HG02943 (cell line): Measurements from ENCODE around the gene FOXP4.

Source experiments
- ATAC-seq: cut with Tn5 transposase; IDR thresholded peaks from one replicate; pipeline ENCODE4 v1.9.1; 2021; ENCODE audit warnings: mild to moderate bottlenecking, low read depth, moderate library complexity; ENCODE audit not compliant: unreplicated experiment

The FOXP4 gene

GRCh38 chr6:41519745-41520699, 26.2 kb upstream of the FOXP4 start:
- no peak for ATAC-seq

DNA sequence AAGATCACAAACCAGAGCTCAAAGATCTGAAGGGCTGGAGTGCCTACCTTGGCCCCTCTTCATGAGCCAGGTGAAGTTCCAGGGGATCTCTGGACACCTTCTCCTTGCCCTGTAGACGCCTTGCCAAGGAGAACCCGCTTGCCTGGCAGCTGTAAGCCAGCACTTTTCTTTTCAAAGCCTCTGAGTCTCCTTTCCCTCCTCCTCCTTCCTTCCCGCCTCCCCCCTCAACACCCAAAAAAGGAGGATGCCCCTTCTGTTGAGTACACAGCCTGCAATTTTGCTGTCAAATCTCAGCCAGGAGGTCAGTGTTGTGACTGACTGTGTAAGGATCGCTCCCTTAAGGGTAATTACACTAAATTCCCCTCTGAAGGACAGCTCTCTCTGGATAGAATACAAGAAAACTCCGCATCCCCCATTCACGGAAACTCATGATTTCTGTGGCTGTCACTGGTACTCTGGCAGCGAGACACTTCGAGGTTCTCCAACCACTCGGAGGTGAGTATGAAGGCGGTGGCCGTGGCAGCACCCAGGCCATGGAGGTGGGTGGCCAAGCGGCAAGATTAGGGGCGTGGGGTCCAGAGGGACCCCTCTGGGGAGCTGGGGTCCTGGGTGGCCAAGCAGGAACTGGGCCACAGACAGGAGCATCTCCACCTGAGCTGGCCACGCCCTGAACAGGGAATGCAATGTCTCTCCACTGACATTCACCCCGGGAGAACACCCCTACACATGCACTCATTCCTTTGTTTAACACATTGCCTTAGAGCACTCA, 23.2 kb upstream of the FOXP4 start:
- ATAC-seq: no peak

- ATAC-seq: no peak
Observed at GRCh38 chr6:41523915-41524633, 22.1 kb upstream of the FOXP4 start.

- ATAC-seq: no peak
Observed at GRCh38 chr6:41524634-41525011, 21.6 kb upstream of the FOXP4 start.

- ATAC-seq: no peak
Observed at GRCh38 chr6:41527721-41528408, 18.3 kb upstream of the FOXP4 start.

DNA sequence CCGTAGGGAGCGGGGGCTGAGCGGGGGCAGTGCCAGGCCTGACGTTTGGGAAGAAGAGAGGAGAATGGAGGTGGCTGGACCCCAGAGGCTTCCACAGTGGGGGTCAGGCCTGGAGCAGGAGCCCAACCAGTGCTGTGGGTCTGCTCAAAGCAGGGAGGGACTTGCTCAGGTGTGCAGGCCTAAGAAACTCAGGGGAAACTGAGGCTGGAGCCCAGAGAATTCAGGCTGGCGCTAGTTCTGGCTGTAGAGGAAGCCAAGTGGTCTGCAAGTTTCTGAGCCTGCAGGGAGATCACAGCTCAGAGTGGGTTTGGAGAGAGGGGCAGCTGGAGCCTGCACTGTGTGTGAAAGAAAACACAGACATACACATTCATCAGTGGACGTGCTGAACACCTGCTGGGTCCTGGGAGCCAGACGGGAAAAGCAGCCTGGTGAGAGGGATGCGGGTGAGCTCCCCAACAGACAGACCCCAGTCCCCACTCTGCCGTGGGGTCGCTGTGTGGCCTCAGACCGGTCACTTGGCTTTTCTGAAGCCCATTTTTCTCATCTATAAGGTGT, 17.7 kb upstream of the FOXP4 start:
- no peak for ATAC-seq

DNA sequence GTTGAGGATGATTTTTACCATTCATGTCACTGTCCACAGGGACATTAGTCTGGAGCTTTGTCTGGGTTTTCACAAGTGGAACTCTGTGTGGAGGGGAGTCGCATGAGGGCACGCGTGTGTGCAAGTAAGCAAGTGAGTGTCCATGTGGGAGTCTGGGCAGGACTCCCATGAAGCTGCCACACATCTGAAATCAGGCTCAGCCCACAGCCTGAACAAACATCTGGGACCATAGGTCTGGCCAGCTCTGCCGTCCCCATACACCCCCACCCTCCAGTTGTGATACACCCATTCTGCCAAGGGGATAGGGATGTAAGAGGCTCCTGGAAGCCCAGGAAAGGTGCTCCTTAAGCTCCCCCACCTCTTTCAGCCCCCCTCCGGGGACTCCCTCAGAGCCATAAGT, 17.1 kb upstream of the FOXP4 start:
- ATAC-seq: no peak

DNA sequence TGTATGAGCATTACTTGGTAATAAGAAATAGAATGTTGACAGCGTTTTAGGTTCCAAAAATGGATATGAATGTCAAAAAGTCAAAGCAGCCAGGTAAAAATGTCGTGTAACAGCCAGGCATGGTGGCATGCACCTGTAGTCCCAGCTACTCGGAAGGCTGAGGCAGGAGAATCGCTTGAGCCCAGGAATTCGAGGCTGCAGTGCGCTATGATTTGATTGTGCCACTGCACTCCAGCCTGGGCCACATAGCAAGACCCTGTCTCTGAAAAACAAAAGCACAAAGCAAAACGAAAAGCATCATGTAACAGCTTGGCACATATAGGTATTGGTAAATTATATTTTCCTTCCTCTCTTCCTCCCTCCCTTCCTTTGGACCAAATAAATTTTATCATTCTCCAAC, 16.2 kb upstream of the FOXP4 start:
- ATAC-seq: no peak

DNA sequence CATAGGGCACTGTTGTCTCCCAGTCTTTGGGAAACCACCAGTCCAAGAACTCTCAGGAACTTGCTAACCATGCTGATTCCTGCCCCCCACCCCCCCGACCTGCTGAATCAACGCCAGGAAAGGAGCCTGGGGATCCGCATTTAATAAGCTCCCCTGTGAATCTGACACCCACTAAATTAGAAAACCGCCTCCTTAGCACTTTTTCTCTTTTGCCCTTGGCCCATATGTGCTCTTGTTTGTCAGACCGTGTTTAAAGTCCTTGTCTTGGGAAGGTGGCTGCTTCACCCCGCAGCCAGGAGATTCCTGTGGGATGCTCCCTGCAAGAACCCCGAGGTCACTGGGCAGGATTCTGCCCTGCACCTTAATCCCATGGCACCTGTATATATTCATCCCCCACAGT, 15.7 kb upstream of the FOXP4 start:
- no peak for ATAC-seq

DNA sequence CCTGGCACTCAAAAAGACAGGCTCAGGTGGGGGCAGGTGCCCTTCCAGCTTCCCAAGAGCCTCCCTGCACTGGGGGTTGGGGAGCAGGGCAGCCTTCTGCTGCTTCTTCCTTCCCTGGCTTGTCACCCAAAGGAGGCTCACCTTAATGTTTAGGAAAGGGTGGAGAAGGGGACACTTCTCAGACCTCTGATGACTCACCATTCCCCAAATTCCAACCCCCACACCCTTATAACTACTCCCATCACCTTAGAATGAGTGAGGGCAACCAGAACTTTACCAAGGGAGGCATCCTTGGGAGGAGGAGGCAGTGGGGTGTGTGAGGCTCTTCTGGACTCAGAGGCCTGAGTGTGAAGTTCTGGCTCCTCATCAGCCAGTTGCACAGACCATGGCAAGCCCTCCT, 15.2 kb upstream of the FOXP4 start:
- ATAC-seq: no peak

DNA sequence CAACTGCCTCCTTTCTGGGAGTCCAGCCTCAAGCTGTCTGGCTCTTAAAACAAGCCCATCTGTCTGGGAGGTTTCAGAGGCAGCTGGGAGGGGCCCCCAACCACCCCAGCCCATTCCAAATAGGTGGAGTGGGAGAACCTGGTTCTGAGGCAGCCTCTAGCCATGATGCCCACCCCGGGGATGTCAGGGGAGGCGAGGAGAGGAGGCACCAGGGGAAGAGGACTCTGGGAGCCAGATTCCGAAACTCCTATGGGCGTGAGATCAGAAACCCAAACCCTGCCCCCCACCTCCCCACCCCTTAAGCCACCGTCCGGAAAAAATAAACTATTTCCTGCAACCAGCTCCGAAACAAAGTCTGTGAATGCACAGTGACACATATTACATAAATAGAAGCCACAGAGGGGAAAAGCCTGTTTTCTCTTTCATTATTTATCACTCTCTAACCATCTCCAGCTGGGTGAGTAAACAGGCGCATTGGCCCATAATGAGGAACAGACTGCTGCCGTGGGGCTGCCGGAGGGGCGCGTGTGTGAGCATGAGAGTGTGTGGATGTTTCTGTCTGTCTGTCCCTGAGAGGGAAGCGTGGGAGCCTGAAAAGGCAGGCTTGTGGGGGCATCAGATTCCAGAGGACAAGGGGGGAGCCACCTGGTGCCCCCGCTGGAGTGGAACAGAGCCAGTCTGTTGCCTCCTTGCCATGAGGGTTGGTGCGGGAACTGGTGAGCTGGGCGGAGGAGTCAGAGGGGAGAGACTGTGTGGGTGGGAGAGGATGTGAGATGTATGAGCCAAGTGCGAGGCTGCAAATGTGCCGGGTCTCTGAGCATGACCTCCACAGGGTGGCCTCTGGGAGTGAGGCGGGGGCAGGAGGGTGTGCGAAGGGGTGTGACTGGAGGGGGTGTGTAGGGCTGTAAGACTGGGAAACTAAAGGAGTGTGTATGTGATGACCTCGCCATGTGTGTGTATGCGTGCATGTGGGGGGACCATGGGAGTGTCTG, 14.3 kb upstream of the FOXP4 start:
- ATAC-seq: peak; percentile 86

- ATAC-seq: no peak
Observed at GRCh38 chr6:41535766-41536165, 10.4 kb upstream of the FOXP4 start.

GRCh38 chr6:41536795-41537758, 9.1 kb upstream of the FOXP4 start:
- ATAC-seq: no peak

- ATAC-seq: no peak
Observed at GRCh38 chr6:41538556-41539182, 7.5 kb upstream of the FOXP4 start.

DNA sequence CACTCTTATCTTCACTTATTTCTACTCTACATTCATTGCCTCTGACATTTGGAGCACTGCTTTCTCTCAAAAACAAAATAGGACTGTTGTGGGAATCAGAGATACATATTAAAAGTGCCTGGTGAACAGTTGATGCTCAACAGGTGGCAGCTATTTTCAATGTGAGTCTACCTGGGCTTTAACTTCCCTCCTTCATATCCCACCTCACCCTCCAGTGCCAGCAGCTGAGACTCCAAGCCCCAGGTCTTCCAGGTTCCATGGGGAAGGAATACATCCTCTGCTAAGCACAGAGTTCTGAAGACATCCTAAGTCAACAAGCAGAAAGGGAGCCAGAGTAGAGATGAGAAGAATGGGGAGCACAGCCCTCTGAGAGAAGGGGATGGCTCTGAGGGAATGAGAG, 7.0 kb upstream of the FOXP4 start:
- no peak for ATAC-seq

DNA sequence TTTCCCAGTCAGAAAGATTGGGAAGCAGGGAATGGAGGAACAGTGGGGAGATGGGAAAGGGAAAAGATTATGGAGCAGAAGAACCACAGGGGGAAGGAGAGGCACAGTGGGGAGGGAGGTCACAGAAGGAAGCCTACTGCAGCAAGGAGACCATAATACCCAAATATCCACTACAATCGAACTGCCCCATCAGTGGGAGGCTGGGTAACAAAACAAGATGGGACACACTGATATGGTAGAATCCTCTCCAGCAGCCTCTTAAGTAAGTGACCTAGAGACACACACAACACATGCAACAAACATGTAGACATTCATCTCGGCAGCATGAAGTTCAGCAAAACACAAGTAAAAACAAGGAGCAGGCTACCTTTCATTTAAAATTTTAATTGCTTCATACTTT, 4.8 kb upstream of the FOXP4 start:
- ATAC-seq: no peak

- no peak for ATAC-seq
Observed at GRCh38 chr6:41543087-41543486, 3.1 kb upstream of the FOXP4 start.
